Astrocyte of the cerebellum (primary cell): ENCODE measurements around the gene FHOD3.

Experiments used
- DNase-seq: peaks from one replicate; pipeline ENCODE4 v3.0.0-alpha.2; 2011; ENCODE audit warnings: low read depth
- H3K4me3 ChIP-seq: 2 replicates; pipeline ENCODE4 v1.5.1; 2011; ENCODE audit warnings: mild to moderate bottlenecking, low read depth, low read length, moderate library complexity
- in situ Hi-C: cut with HindIII; loops from 2 replicates; pipeline ENCODE4 v1.10.0; 2017; ENCODE audit warnings: low sequenced_read_pairs
- TF ChIP-seq, protein P1 (sequence below): IDR thresholded peaks from 2 replicates; pipeline ENCODE4 v1.5.1; 2012; ENCODE audit warnings: low read length, low read depth, moderate library complexity, mild to moderate bottlenecking; ENCODE audit errors: missing control alignments

FHOD3 gene

DNA sequence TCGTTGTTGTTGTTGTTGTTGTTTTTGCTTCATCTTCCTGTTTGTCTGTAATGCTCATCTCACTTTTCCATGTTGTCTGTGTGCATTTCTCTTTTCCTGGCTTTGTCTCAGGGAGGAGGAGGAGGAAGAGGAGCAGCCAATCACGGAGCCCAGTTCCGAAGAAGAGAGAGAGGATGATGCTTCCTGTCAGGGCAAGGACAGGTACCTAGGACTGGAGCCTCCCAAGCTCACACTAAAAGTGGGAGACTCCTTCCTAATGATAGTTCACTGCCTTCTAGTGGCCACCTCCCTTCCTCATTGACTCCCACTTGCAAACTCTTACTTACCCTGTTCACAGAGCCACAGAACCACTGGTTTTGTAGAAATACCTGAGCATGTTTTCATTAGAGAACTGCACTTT, 351.7 kb downstream of the FHOD3 start:
- H3K4me3 ChIP-seq, result no peak overlapping the region
- in situ Hi-C loops, result no loop called here
- TF ChIP-seq, protein P1, sequence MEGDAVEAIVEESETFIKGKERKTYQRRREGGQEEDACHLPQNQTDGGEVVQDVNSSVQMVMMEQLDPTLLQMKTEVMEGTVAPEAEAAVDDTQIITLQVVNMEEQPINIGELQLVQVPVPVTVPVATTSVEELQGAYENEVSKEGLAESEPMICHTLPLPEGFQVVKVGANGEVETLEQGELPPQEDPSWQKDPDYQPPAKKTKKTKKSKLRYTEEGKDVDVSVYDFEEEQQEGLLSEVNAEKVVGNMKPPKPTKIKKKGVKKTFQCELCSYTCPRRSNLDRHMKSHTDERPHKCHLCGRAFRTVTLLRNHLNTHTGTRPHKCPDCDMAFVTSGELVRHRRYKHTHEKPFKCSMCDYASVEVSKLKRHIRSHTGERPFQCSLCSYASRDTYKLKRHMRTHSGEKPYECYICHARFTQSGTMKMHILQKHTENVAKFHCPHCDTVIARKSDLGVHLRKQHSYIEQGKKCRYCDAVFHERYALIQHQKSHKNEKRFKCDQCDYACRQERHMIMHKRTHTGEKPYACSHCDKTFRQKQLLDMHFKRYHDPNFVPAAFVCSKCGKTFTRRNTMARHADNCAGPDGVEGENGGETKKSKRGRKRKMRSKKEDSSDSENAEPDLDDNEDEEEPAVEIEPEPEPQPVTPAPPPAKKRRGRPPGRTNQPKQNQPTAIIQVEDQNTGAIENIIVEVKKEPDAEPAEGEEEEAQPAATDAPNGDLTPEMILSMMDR, result no peak
- no peak for DNase-seq

DNA sequence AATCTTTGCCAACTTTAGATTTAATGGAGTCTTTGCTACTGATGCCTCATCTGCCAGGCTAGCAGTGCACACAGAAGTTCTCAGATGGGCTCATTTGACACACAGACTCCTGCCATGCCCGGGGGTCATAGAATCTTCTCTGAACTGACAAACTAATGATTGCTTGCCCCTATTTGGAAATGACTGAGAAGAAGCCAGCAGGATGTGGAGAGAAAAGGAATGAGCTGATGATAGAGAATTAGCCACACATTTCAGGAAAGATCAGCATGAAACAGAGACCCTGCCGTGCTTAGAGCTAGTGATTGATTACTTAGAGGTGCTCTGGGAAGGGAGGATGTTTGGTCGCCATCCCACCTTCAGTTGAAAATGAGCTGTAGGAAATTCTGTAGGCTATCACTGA, 352.8 kb downstream of the FHOD3 start:
- H3K4me3 ChIP-seq, result no peak overlapping the region
- in situ Hi-C loops, result no loop called here
- TF ChIP-seq, protein P1, result no peak
- peak; percentile 37 for DNase-seq

DNA sequence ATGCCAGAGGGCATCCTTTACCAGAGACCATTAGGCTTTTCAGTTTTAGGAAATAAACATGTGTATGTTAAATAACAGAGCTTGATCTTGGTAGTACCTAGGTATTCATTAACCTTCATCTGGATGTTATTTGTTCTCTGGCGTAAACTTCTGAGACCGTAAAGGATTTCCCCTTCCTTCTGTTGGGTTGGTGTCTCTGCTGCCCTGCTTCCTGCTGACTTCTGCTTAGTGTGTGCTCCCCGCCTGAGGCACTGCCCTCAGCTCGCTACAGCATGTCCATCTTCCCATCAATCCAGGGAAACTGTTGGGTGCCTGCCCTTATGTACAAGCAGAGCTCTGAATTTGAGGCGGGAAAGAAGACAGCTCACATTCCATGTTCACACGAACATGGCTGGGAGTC, 353.4 kb downstream of the FHOD3 start:
- TF ChIP-seq, protein P1, result no peak
- in situ Hi-C loops, result no loop called here
- DNase-seq, result no peak
- H3K4me3 ChIP-seq, result no peak overlapping the region

DNA sequence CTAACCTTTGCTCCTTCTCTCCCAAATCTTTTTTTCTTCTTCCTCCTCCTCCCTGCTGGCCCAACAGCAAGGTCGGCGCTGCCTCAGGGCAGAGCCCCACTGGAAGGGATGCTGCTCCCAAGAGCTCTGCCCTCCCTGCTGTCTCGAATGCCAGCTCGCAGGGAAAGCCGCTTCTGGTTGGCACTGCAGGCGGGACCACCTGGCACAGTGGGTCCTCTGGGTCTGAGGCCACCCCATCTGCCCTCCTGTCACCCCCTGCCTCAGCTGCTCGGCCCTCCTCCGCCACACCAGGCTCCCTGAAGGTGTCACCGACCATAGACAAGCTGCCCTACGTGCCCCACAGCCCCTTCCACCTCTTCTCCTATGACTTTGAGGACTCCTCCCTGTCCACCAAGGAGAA, 355.0 kb downstream of the FHOD3 start:
- in situ Hi-C loops, result no loop called here
- no peak for DNase-seq
- TF ChIP-seq, protein P1, result no peak
- no peak overlapping the region for H3K4me3 ChIP-seq

DNA sequence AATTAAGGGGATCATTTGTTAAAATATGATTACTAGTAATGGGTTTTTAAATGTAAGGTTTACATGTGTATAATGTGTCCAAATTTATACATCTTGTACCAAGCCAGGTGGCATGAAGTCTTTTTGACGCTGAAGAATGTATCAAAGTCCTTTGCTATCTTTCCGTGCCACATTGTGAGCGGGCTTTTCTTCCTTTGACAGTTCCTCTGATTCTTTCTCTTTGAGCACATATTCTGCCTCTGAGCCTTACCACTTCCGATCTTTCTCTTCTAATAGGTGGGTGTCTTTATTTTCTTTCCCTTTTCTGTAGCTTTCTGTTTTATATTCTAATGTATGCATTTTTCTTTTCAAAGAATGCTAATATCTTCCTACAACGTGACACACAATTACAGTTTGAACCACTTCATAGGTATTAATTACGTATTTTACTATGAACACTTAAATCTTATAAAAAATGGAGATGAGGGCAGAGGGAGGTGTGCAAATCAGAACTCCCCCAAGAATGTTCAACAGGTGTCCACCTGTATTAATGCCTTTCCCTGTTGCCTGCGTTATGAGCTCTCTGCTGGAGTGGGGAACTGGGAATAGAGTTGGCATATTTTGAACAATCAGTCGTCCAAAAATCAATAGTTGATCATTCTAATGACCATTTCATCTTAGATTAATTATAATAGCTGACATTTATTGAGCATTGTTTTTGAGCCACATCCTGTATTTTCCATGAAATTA, 355.8 kb downstream of the FHOD3 start:
- no peak overlapping the region for H3K4me3 ChIP-seq
- TF ChIP-seq, protein P1, result no peak
- no peak for DNase-seq
- in situ Hi-C loops, result no loop called here

DNA sequence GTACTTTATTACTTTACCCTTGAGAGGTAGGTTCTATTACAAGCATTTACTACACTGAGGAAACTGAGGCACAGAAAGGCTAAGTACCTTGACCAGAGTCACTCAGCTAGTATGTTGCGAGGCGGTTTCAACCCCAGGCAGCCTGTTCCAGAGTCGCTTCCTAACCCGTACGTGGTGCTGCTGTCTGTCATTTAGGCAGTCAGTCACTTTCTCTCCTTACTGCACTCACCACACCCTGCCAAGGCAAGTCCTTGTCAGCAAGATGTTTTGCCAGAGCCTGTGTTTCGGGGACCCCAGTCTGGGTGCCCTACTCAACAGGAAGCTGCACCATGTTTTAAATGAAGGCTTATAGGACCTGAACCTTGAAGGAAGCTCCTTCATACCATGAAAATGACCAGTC, 356.4 kb downstream of the FHOD3 start:
- no peak for DNase-seq
- in situ Hi-C loops, result no loop called here
- TF ChIP-seq, protein P1, result no peak
- no peak overlapping the region for H3K4me3 ChIP-seq
